ENCODE measurements around the gene WNT9A. TPM values are rescaled to one million over a fixed set of nuclear protein-coding genes. Genes with fewer than 3 reads are reported as not detected.

WNT9A gene
- total and polyA plus RNA-seq, 7 donors = 7.6 to 49.7 (median 22.0) TPM

- 94 to 96% (median 95%) methylated on average over 10 of the region's 10 CpGs for WGBS, 3 donors
- DNase-seq (peak in 1 of 2 donors; percentile 2), ATAC-seq (no peak)
- Histone ChIP-seq H3K9me3 (no peaks in the 10 kb centered on the region), H3K27ac (no peak overlapping the region), H3K4me3 (no peak overlapping the region), H3K36me3 (ENCODE audit: insufficient read depth in 1 of 2, low read depth in 1 of 2) (no peaks in the 10 kb centered on the region), H3K4me1 (peaks cover 57% of the 10 kb centered on the region), H3K27me3 (ENCODE audit: insufficient read depth in 3 of 3, low read length in 2 of 3) (no peaks in the 10 kb centered on the region)
- no peak for TF ChIP-seq CTCF (IDR thresholded peaks at IDR 0.05)
- intact Hi-C loops (cut with DNase I) = no loop called here
Observed at GRCh38 chr1:227938276-227938675, 9.5 kb downstream of the WNT9A start.

- Histone ChIP-seq H3K4me1 (peaks cover 53% of the 10 kb centered on the region), H3K27me3 (ENCODE audit: insufficient read depth in 3 of 3, low read length in 2 of 3) (no peaks in the 10 kb centered on the region), H3K27ac (peak overlapping the region; percentile 50), H3K9me3 (no peaks in the 10 kb centered on the region), H3K4me3 (no peak overlapping the region), H3K36me3 (ENCODE audit: insufficient read depth in 1 of 2, low read depth in 1 of 2) (no peaks in the 10 kb centered on the region)
- intact Hi-C loops (cut with DNase I) = no loop called here
- ATAC-seq (no peak), DNase-seq (peak in 1 of 2 donors; percentile 39)
- 85 to 90% (median 89%) methylated on average over 7 of the region's 7 CpGs for WGBS, 3 donors
- TF ChIP-seq CTCF (IDR thresholded peaks at IDR 0.05) = no peak
Observed at GRCh38 chr1:227937838-227938145, 9.9 kb downstream of the WNT9A start.

GRCh38 chr1:227937031-227937837 is 10.5 kb downstream of the WNT9A start:
- H3K4me1 ChIP-seq = peaks cover 48% of the 10 kb centered on the region
- no peaks in the 10 kb centered on the region for H3K36me3 ChIP-seq (ENCODE audit: insufficient read depth in 1 of 2, low read depth in 1 of 2)
- ATAC-seq (no peak), DNase-seq (peak in 1 of 2 donors; percentile 27)
- peak overlapping the region; percentile 50 for H3K27ac ChIP-seq
- intact Hi-C loops (cut with DNase I) = no loop called here
- H3K27me3 ChIP-seq (ENCODE audit: insufficient read depth in 3 of 3, low read length in 2 of 3) = no peaks in the 10 kb centered on the region
- H3K9me3 ChIP-seq = no peaks in the 10 kb centered on the region
- H3K4me3 ChIP-seq = no peak overlapping the region
- WGBS, 3 donors = 85 to 89% (median 88%) methylated on average over 20 of the region's 20 CpGs
- no peak for TF ChIP-seq CTCF (IDR thresholded peaks at IDR 0.05)

DNA sequence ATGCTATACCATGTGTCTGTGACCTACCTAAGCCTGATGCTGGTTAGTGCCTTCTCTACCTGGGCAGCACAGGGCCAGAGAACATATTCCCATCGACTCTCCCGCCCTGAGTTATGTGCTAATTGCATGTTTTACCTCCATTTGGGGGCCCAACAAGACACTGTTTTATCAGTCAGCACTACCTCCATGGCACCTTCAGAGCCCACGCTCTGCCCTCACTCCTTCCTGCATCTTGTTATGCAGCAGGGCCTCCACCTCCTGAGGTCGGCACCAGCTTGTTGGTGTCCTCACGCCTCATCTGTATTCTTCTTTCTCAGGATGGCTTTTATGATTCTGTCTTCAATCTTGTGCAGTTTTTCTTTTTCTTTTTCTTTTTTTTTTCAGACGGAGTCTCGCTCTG is 11.9 kb downstream of the WNT9A start:
- DNase-seq = peak in 1 of 2 donors; percentile 28
- 95 to 99% (median 97%) methylated on average over 7 of the region's 7 CpGs for WGBS, 3 donors
- intact Hi-C loops (cut with DNase I) = no loop called here
- ATAC-seq = no peak
- no peak for TF ChIP-seq CTCF (IDR thresholded peaks at IDR 0.05)
- Histone ChIP-seq H3K9me3 (no peaks in the 10 kb centered on the region), H3K36me3 (ENCODE audit: insufficient read depth in 1 of 2, low read depth in 1 of 2) (no peaks in the 10 kb centered on the region), H3K4me3 (no peak overlapping the region), H3K27ac (peak overlapping the region; percentile 82), H3K27me3 (ENCODE audit: insufficient read depth in 3 of 3, low read length in 2 of 3) (no peaks in the 10 kb centered on the region), H3K4me1 (peaks cover 34% of the 10 kb centered on the region)

Measured in psoas muscle (tissue), 8 donors.